NCI-H82 (cell line): ENCODE results near the gene DENND1B.

Experiments used
- DNase-seq: peaks from one replicate; lab custom pipeline; 2025; lab: John Stamatoyannopoulos, UW

DENND1B gene

DNA sequence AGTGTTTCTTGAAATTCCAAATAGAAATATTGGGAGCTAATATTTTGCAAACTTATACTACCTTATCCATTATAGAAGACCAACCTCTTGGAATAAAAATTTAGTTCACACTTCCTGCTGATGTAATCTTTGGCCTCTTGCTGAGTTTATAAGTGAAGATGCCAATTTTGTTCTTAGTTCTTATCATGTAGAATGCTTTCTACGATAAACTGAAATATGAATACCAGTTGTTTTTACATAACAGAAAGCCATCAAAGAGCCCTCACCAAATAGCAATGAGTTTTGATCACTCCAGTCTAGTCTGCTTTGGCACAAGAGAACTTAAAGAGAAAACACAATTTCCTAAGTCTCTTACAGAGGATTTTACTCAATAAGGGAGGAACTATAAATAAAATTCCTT is 89.5 kb downstream of the DENND1B start:
- DNase-seq: no peak

DNA sequence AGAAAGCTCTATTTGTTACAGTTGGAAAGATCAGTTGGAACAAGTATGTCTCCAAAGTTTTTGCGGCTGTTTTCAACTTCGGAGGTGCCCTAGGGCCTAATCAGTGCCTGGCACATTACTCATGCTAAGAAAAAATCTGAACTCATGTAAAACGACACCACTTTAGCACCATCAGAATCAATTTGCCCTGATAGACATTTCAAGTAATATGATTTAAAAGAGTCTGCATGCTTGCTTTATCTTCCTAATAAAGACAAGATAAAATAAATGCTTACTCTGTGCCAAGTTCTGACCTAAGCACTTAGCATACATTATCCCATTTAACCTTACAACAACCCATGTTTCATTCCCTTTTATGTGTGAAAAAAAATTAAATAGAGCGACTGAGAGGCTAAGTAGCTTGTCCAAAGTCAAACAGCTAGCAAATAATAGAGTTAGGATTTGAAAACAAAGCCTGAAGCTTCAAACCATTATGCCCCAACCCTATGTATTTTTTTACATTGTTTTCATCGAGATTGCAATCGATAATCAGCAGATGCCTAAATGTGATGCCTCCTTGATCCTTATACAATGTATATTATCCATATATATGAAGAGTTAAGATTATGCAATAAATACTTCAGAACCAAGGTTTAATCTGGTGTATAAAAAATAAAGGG is 91.3 kb downstream of the DENND1B start:
- DNase-seq: no peak

DNA sequence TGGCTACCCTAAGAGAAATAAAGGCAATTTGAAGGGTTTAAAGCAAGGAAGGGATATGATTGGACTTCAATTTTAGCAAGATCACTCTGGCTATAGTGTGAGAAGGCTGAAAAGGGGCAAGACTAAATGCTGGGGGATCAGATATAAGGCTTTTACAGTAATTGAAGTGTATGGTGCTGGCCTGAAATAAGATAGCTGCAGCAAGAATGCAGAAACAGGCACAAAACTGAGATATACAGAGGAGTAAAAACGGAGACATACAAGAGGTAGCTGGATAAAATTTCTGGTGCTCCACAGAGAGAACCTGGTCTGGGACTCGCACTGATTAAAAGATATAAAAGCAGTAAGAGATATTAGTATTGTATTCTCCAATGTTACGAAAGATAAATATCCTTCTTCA is 92.0 kb downstream of the DENND1B start:
- no peak for DNase-seq

DNA sequence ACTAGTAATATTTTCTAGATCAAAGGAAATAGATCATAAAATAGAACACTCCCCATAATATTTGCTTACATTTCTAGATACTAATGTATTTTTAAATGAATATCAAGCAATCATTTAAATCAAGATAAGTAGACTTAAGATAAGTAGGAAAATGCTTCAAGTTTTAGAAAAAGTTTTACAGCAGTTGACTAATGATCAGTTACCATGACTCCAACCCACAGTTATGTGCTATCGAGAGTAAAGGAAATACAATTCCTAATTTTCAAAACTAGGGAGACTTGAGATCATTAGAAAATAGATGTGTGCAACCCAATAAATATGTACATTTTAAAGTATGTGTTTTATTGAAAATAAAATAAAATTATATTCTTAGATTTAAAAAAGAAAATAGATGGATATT is 95.0 kb downstream of the DENND1B start:
- no peak for DNase-seq

DNA sequence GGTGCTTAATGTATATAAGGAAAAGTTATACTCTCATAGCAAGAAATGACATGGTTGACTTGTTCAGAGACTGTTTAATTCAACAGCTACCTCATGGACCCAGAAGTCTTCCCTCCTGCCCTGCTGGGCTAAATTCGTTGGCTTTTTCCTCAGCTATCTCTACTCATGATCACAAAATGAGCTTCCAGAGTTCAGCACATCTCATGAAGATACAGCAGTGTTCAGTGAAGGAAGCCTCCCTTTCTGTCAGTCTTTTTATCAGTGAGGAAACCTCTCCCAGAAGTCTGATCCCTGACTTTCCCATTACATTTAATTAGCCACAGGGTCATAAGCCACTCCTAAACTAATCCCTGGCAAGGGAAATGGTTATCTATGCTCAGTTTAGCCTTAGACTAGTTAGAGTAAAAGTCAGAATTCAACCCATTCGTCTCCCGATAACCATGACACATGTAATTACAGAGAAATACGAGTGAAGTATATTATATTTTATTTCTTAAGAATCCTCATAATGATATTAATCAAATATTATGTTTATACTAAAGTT is 97.5 kb downstream of the DENND1B start:
- peak; percentile 85 for DNase-seq

DNA sequence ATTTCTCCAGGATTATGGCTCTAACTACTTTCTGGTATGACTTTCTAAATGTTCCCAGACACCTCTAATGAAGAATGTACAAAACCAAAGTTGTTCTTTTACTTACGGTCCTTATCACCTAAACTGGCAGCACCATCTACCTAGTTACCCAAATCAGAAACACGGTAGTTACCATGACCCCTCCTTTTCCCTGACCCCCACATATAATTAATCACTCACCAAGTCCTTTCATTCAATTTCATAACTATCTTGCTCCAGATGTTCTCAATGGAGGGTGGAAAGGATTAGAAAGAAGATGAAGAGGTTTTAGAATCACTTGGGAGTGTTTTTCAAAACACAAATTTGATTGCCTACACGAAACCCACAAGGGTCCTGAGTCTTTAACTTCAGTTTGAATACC is 98.0 kb downstream of the DENND1B start:
- no peak for DNase-seq

DNA sequence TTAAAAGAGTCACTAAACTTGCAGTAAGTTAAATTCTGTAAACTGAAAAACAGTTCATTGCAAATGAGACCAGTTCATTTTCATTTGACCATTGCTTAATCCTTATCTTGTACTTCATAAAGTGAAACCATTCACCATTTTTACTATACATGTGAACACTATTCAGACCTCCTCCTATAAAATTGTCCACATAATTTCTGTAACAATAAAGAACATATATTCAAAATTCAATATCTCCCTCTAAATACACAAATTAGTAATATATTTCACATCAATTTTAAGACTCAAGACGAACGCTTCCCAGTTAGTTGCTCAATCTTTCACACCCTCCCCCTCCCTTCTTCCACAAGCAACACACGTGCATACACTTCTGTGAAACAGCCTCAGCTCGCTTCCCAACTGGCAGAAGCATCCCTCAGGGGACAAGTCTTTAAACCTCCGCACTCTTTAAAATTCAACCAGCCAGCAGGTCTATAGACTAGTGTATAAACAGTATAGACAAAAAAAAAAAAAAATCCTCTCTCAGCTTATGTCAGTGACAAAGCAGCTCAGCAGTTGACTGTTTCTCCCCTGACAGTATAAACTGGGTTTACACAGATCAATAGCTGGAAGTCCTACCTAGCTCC is 99.6 kb downstream of the DENND1B start:
- DNase-seq: peak; percentile 91

DNA sequence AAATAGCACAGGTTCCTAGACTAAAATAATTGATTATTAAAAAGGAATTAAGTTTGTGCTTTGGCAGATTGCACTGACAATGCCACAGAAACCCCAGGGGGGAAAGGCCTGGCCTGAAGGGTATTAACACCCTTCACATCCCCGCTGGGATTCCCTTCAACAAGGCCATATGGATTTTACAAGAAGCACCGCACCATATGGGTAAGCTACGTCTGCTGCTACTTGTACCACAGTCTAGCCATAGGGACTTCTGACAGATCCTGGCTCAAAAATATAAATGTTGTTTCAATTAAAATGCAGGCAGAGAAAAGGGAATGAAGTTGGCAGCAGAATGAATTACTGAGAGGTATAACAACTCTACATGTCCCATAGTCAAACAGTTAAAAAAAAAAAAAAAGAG is 101.0 kb downstream of the DENND1B start:
- DNase-seq: peak; percentile 99

DNA sequence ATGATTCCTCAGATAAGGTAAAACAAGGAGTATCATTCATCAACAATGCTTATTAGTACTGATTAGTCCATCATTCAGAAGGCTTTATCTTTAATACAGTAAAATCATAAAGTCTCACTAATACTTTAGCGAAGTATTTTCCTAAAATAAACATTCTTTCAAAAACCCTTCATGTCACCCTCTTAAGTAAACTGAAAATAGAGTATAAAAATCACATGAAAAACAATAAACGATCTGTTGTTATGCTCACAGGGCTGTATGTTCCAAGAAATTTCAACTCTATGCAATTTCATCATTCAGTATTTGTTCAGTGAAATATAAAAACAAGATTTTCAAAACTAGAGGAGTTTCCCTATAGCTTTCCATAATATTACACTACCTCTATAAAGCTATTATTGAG is 102.0 kb downstream of the DENND1B start:
- no peak for DNase-seq

DNA sequence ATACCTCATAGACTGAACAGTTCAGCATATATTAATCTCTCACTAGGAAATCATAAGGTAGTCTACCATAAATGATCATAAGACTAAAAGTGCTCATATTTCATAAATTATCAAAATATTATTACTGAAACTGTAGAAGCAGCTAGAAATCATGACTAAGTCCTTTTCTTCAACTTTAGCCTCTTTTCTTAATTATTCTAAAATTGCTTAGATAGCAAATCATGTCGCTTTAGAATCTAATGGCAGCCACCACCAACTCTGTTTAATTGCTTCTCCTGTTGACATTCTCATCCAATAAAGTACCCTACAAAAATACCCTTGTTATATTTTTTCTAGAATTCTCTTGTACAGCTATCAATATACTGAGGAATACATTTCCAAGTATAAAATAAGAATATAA is 102.9 kb downstream of the DENND1B start:
- no peak for DNase-seq

DNA sequence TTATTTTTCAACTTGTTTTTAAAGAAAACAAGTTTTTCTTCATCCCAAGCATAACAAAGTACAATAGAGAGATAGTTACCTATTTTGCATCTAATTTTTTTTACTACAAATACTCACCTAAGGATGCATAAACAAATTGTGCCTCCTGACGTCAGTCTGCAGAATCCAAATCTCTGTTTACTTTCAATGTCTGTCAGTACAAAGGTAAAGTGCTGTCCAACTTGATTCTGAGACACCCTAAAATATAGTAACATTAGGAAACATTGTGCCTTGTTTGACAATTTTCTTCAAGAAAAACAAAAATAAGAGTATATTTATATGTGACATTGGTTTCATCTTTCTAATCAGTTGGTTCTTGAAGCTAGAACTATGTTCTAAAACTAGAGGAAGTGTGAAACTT is 103.4 kb downstream of the DENND1B start:
- DNase-seq: no peak

DNA sequence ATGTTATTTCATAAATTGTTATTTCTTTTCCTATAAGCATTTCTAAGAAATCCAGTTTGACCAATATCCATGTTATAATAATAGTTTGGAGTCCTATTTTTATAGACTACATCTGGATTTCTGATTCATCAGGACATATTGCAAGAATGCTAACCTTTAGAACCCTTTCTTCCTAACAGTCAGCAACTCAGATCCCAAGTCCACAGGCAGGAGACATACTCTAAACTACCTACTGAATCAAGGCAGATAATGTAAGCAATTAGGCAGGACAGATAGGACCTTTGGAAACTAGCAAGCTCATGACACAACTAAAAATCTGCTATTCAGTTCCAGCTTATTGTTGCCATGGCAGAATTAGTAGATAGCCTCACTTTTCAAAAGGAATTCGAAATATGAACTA is 104.1 kb downstream of the DENND1B start:
- no peak for DNase-seq

DNA sequence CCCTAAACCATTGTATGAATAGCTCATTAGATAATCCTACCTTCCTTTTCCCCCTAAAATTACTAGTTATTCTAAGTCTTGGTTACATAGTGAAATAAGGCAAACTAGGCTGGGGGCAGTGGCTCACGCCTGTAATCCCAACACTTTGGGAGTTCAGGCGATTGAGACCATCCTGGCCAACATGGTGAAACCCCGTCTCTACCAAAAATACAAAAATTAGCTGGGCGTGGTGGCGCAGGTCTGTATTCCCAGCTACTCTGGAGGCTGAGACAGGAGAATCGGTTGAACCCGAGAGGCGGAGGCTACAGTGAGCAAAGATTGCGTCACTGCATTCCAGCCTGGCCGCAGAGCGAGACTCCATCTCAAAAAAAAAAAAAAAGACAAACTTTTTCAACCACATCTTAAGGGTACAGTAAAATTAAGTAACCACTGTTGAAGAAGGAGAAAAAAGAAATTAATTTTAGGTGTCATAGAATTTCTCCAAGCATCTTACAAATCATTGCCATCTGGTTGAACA is 108.5 kb downstream of the DENND1B start:
- DNase-seq: no peak

DNA sequence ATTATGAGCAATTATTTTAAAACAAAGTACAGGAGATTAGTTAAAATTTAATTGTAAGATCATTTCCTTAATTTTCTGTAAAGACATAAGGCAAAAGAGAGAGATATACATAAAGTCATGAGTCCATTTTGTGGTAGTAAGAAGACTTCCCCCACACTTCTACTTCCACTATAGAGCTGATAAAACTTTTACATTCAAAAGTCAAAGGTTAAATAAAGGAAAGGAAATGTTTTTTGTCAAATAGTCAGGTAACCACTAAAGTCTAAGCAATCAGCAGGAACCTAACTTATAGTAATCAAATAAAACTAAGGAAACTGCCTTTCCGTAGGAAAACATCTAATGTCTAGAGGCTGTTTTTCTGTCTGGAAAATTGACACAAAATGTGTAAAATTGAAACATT is 110.9 kb downstream of the DENND1B start:
- no peak for DNase-seq

DNA sequence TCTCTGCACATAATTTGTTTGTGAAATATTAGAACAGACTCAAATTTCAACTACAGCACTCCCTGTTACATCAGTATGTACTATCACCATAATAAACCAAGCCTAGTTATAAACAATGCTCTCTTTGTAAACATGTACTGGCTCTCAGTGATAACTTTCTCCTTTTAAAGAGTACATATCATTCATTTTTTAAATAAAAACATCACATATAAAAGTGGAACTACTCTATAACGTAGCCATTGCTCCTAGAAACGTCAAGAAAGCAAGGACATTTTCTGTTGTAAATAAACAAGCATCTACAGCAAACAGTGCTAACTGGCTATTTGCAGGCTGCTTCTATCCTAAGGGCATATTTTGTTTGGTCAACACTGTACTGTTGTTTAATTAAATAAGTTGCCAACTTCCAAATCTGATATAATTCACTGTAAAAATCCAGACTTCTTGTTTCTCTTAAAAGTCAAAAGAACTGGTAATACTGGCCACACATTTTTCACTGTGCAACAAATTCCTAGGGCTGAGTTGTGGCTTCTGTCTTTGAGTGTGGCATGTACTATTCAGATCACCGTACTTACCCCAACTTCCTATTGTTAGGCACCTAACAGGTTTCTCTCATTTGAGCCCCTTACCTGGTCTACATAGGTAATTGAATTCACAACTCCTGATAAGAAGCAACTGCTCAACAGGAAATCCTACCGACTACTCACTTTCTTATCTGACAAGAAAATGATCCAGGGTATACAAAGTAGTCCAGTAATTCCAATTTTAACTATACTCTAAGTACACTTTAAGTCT is 111.9 kb downstream of the DENND1B start:
- no peak for DNase-seq

DNA sequence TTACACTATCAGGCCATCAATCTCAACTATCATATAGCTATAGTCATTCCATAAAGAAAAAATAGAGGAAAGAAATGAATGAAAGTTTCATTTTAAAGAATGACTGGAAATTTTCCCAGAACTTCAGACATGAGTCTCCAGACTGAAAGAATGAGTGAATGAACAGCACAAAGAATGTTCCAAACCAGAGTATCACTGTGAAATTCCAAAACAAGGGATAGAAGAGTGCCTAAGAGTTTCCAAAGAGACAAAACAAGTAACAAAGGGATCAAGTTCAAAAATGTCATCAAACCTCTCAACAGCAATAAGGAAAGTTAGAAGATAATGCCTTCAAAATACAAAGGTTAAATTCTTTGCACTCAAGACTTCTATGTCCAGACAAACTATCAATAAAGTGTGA is 114.9 kb downstream of the DENND1B start:
- no peak for DNase-seq

DNA sequence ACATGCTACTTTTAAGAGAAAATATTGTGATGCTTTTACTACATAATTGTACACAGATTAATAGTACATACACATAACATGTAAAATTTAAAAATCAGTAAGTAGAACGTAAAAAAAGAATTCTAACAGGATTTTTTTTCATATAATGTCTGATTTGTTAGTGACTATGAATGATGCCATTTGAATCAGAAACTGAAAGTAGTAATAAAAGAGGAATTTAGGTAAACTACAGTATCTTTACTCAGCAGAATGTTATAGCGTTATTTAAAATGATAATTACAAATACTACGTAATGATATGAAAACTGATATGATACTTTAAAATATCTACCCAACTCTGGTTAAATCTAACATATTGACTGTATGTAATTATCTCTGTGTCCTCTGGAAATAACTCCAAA is 116.1 kb downstream of the DENND1B start:
- no peak for DNase-seq

DNA sequence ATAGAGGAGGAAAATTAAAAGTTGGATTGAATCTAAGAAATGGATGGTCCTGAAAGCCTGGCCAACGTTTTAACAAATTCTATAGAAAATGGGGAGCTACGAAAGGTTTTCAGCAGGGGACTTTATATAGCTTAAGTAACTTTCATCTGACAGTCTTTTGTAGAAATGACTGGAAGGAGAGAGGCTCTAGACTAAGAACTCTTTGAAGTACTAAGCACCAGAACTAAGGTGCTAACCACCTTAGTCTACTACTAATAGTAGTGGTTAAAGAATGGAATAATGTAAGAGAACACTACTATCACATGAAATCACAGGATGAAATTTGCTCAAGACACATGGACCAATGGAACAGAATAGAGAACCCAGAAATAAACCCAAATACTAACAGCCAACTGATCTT is 126.1 kb downstream of the DENND1B start:
- no peak for DNase-seq

DNA sequence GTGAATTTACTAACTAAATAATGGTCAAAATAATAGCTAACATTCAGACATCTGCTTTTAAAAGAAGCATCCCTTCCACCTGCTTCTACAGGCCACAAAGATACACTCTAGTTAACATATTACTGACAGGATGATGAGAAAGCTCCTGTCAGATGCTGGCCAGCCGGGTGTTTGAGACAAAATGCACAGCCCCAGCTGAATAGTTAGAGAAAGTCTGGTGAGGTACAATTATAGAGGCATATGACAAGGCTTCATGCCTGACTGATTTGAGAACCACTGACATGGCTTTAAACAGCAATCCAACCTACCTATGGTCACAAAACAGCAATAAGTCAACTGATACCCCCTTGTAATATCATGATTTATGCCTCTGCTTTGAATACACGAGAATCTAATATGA is 137.0 kb downstream of the DENND1B start:
- DNase-seq: peak; percentile 35

DNA sequence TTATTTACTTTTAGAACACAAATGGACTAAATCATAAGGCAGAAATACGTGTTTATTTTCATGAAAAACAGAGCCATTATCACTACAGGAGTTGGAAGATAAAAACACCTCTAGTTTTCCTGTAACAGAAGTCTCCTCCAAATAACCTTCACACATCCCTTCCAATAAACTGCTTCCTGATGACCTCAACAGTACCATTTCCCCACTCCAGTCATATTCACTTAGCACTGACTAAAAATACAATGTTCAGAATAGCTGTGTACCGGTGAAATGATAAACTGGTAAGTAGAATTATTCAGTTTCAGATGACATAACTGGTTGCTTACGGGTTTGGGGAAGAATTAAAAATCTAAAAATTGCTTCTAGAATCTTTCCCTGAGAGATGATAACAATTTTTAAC is 137.9 kb downstream of the DENND1B start:
- DNase-seq: no peak

DNA sequence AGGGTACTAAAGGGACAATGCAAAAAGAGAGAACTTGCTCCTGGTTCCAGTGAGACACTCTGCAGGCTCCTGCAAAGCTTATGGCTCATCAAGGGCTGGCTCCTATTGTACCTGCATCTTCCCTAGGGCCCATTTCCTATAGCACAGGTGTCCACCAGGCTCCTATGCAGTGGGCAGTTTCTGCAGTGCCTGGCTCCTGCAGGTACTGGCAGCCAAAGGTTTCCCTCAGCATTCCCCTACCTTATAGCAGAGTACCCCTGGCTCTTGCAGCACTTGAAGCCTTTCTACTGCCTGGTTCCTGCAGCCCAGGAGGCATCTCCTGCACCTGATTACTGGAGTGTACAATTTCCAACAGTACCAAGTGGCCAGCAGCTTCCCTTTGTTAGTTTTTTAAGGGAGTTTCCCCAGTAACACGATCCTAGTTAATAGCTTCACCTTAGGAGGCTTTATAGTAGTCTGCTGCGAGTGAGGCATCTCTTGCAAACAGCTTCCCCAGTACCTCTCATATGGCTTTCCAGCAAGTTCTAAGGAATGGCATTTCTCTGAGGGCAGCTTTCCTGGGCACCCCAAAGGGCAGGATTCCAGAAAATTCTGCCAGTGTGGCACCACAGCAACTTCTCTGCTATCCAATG is 141.7 kb downstream of the DENND1B start:
- no peak for DNase-seq

DNA sequence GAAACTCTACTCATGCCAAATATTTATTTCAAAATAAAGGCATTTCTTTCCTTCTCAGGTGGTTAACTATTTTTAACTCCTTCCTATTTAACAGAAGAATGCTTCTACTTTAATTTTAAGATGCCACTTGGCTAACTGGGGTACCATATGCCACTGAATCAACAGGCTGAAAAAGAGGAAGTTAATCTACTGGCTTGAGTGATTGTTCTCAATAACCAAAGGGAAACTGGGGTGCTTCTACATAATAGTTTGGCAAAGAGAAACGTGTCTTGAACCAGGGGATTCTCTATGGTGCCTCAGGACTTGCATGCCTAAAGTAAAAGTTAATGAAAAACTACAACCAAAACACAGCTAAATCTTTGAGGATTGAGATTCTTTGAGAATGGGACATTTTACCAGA is 142.6 kb downstream of the DENND1B start:
- no peak for DNase-seq
